ENCODE measurements around the gene ZIM2.

GRCh38 chr19:56885173-56885985, 44.9 kb upstream of the ZIM2 start:
- no peak for TF ChIP-seq CTCF (IDR thresholded peaks at IDR 0.05)
- no peak for TF ChIP-seq ZFX (IDR thresholded peaks at IDR 0.05; ENCODE audit: borderline replicate concordance)

Data from 22Rv1 (cell line).